GM18508 (cell line): ENCODE measurements around the gene CADPS2.

ENCODE experiments used
- ATAC-seq: cut with Tn5 transposase; IDR thresholded peaks from one replicate; pipeline ENCODE4 v1.9.1; 2021; ENCODE audit warnings: moderate number of reproducible peaks; ENCODE audit not compliant: insufficient read depth, unreplicated experiment

CADPS2 gene

DNA sequence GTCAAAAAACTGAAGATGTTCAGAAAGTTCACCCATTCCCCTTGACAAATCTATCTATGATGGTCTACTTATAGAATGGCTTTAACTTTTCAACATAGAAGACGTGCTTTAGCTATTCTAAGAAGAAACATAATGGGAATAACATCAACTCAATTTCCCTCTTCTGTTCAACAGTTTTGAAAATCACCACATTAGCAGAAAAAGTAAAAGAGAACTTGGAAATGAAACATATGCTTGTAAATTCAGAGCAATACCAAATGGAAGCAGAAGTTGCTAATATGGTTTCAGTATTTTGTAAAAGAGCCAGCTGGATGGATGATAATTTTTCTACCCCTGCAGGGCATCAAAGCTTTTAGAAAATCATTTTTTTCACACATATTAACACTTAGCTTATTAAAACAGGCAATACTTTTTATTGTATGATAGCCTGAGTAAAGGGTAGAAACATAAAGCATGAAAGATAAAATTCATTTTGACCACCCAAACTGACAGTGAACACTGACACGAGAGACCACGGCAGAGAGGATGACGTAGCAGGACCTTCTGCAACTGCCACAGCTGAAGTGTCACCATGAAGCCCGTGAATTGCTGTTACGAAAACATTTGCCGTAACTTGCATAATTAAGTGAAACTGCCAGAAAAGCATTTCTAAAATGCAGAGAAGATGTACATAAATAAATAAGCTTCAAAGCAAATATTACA, 542.5 kb downstream of the CADPS2 start:
- ATAC-seq, result no peak

DNA sequence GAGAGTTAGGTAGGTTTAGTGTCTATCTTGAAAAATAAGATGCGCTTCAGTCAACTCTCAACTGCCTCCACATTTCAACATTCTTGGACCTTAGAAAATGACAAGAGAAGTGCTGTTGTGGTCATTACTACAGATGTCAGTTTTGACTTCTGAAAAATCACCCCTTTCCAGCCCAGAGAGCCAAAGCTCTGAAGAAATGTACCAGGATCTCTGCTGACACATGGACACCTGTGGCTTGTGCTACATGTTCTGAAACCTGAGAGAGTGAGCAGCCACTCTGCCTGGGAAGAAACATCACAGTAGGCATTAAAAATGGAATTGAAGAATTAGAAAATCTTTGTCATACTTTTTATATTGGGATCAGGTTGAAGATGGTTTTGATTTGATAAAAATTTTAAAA, 545.8 kb downstream of the CADPS2 start:
- ATAC-seq, result no peak

DNA sequence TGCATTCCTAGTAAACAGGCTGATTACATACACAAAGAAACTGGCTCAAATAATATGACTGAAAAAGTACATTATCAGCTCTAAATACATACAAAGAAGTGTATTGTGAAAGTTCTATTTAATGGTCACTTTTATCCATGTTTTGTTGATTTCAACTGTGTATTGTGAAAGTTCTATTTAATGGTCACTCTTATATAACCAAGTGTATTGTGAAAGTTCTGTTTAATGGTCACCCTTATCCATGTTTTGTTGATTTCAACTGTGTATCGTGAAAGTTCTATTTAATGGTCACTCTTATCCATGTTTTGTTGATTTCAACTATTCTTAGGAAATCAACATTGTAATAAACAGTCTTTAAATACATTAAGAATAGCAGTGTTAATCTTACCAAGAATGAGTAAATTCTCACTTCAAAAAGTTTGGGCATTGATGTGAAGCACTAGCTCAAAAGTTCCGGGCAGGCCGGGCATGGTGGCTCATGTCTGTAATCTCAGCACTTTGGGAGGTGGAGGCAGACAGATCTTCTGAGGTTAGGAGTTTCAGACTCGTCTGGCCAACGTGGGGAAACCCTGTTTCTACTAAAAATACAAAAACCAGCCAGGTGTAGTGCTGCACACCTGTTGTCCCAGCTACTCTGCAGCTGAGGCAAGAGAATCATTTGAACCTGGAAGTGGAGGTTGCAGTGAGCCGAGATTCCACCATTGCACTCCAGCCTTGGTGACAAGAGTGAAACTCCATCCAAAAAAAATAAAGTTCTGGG, 546.9 kb downstream of the CADPS2 start:
- no peak for ATAC-seq

DNA sequence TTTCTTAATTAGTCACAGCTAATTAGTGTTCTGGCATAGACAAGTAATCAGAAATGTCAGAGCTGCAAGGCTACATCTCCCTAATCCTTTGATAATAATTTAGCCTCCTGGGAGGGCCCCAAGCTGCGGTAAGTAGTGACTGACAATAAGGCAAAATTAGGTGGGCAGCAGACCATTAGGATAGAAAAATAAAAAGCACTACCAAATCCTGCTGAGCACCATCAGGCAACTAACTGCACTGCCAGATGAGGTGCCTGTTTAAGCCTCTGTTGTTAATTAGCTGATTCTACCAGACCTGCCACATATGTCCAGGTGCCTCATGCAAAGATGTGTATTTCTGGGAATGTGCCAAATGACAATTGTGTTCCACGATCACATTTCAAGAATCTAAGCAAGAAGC, 549.2 kb downstream of the CADPS2 start:
- ATAC-seq, result no peak

DNA sequence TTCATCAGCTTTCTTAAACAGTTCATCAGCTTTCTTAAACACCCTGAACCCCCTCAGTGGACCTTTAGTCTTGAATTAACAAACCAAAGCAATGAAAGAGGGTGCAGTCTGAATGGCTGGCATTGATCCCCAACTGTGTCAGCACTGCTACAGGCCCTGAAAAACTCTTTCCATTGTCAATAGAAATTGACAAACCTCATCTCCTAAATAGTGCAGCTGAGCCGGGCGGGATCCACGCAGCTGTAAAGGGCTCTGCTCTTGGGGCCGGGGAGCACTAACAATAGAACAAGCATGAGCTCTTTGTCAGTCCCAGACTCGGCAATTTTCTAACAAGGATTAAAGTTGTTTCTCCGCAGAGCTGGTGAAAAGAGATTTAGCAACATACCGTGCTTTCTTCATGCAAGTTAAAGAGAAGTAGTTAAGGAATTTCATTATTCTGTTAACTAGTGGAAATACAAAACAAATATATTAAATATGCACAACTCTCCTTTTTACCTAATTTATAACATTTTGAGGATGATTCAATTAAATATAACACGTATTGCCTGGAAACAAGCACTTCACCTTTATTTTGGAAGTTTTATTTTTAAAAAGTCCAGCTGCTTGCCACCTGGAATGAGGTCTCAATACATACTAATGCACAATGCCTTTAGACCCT, 557.0 kb downstream of the CADPS2 start:
- ATAC-seq, result no peak

DNA sequence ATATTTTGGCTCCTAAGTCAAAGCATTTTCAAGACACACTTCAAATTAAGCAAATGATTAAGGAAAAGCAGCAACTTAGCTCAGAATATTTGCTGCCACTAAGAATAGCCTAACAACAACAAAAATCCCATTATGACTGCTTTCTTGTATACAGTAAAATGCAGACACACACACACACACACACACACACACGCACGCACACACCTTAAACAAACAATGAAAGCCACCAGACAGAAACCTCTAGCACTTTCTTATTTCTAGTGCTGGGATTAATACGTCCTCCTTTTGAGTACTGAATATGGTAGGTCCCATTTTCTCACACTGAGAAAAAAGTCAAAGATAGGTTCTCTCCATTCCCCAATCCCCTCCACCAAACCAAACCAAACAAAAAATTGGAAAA, 558.3 kb downstream of the CADPS2 start:
- no peak for ATAC-seq

DNA sequence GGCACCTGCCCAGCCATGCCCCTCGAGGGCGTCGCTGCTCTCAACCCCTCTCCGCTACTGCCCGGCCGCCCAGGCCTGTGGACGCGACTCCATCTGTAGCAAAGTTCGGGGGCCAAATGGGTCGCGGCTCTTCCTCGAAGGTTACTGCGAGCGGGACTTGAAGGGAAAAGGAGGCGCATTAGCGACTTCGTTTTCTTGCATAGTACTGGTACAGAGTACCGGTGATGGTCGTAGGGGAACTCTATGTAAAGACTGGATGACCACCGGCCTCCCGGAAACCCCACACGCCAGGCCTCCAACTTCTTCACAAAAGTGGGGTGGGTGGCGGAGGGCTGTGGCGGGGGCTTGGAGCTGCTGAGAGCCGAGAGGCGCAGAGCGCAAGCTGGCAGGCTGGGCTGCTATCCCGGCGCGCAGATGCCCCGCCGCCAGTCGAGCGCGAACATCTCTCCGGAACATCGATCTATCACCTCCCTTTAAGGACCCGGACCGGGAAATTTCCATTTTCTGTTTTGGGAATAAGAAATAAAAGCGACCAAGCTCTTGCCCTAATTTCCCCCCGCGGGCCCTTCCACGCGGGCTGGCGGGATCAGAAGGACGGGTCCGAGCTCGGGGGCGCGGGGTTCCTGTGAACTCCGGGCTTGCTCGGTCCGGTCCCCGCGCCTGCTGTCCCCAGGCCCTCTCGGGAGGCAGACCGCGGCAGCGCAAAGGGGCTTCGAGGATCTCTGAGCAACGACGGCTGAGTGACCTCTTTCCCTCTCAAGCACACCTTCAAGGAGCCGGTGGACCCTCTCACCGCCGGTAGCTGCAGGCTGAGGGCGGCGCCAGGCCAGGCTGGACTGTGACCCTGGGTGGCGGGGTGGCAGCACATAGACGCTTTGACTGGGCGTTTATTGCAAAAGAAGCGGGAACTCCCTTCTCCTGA, 569.5 kb downstream of the CADPS2 start:
- ATAC-seq, result no peak

DNA sequence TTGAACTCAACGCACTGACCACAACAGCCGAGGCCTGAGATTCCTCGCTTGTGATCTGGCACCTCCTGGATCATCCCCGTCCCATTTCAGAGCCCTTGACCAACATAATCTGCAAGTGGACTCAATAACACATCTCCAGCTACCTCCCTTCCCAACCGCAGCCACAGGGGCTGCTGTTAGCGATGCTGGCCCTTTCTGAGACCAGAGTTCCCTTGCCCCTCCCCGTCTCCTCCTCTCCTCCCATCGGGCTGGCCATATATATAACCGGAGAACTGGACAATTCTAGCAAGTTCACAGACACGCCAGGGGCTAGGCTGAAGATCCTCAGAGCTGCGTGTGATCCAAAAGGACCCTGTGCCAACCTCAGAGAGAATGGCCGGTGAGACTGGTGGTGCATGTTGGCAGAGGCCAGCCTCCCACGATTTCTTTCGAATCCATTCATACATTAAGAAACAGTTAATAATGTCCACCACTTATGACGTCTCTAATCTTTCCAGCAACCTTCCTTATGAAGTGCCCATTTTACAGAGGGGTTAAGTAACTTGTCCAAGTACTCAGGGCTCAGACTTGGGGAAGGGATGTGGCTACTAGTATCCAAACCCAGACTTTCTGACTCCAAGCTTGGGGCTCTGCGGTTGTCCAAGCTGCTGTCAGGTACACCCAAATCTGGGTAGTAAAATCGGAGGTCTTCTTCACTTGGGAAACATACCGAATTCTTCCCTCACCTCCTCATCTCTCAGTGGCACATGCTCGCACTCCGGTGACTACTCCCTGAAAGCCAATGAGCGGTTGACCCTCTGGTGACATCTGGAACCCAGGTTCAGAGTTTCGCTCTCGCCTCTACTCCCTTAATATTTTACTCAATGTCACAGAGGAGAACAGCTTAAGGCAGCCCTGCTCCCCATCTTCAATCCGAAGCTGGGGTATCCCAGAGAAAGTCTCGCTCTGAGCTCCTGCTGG, 570.5 kb downstream of the CADPS2 start:
- no peak for ATAC-seq

DNA sequence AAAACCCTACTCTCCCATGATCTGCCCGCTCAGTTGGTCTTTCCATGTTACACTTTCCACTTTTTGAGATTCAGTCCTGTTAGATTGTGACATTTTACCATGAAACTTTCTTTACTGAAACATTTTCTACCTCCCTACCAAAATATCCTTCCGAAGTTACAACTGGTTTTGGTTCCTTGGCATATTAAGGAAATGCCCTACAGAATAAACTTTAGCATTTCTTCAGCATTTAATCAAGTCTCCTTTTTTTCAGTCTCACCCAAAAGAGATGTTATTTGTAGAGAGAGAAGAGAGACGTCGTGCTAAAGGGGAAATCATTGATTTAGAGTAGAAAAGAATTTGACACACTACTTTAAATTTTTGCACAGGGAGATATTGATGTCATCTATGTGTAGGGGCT, 572.0 kb downstream of the CADPS2 start:
- no peak for ATAC-seq

DNA sequence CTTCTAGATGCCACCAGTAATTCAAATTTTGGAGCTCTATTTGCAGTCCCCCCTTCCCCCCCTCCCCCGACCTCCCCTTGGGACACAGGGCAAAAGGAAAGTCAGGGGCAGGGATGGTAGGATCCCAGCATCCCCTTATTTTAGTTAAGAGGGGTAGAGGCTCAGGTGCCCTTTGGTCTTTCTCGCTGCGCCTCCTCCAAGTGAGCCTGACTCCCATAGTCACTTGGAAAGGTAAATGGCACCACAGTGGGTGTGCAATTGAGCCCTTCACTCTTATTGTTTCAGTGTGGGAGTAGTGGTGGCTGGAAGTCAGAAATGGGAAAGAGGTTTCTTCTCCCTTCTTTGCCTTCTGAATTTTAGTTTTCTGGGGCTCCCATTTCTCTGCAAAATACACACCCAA, 573.5 kb downstream of the CADPS2 start:
- no peak for ATAC-seq

DNA sequence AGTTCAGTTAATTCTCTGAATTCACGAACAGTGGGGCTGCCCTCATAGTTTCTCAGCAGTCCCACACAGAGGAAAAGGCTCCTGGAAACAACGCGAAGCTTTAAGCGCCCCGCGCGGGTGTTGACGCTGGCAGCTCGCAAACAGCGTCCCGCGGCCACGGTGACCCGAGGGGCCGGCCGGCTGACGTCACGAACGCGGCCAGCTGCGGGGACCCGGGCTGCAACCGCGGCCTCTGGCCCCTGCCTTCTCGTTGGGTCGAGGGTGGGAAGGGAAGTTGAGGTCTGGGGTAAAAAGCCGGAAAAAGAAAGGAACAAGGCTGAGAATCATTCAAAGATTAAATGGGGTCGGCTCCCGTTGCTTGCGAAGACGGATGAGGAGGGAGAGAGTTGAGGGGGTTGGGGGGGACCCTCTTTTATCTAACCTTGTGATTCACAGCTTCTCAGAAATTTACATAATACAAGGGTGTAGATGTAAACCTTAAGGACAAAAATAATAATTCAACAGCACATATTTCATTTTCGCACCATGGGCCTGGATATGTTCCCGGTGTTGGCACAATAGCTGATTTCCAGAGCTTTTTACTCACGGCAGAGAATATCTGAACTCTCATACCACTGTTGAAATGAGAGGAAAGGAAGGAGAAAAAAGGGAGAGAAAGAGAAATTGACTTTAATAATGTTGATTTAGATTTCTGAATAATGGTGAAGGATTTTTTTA, 574.4 kb downstream of the CADPS2 start:
- no peak for ATAC-seq

DNA sequence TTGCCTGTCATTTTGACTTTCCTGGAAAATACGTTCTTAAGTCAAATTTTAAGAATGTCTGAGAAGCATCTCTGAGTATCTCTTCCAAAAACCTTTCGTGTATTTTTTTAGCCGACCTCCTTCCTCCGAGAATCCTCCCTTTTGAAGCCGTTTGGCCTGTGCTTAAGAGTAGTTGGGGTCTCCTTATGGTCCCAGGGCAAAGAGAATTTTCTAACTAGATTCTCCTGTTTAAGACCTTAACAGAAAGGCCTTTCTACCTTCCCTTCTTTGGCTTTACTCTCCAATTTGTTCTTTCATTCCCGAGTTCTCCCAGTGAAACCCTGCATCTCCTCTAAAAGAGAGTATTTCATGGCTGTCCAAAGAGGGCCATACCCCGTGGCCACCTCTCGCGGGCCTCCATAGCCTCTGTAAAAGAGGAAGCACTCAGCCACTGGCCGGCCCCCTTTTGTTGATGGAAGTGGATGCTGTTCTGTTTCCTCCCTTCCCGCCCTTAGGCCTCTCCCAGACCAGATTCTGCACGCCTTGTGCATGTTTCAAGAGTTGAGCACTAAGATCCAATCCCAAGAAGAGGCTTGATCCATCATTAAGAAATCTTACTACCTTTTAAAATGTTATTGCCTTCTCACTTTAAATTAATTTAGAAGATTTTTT, 575.1 kb downstream of the CADPS2 start:
- ATAC-seq, result no peak

DNA sequence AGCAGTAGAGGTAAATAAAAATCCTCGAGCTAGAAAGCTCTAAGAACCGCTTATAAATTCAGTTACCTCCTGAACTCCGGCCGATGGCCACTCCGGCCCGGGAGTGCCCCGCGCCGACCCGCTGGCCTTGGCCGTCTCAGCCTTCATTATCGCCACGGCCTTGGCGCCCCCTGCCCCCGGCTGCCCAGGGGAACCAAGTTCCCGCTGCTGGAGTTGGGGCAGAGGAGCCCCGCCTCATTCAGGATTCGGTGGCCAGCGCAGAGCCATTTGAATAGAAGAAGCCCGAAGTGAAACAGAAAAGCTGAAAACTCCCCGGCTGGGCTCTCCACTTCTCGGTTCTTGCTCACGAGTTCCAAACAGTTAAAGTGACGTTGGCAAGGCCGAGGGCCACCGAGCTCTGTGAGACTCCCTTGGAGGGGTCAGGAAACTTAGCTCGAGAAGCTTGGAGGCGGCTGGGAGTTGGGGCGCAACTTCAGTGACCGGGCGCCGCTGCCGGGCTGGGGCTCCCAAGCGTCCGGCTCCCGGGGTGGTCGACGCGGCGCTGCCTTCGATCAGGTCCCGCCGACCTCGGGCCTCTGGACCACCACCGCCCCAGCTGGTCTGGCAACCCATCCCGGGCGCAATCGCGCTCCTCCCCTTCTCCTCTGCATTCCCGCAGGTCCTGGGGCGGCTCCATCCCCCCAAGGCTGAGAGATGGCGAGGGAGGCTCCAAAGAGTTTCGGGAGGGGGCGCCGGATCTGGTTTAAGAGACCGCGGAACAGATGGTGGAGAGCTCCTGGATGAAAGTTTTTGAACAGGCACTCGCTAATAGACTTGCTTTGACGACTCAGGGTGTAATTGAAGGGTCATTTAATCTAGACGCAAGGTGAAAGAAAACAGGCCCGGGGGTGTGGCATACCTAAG, 575.9 kb downstream of the CADPS2 start:
- no peak for ATAC-seq

DNA sequence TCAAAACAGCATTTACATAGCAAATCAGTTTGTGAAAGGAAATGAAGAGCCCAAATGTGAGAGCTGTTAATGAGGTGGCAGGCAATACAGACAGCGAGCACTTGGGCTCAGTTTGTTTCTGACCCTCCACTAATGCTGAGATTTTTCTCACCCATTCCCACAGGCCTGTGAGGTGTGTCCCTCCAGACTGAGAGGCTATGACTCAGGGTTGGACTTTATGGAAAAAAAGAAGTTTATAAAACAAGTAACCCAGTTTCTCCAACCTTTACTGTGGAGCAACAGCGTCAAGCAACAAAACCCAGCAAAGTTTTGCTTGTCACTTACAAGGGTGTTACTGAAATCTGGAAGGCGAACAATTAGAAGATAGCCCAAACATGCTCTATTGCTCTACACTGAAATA, 576.8 kb downstream of the CADPS2 start:
- ATAC-seq, result no peak

DNA sequence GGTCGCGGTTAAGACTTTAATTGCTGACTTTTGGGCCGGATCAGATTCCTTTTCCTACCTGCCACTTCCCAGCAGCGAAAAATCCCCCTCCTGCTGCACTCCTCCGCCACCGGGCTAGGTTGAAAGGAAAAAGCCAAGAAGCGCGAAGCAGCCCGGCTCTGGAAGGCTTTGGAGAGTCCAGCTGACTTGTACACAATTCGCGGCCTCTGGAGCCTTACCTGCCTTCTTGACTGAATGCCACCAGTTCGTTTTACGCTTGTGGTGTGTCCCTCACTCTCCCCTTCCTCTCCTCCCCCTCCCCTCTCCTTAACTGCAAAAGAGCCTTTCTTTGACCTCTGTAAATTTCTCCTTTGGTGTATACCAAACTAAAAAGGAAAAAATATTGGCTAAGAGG, 579.0 kb downstream of the CADPS2 start:
- no peak for ATAC-seq

DNA sequence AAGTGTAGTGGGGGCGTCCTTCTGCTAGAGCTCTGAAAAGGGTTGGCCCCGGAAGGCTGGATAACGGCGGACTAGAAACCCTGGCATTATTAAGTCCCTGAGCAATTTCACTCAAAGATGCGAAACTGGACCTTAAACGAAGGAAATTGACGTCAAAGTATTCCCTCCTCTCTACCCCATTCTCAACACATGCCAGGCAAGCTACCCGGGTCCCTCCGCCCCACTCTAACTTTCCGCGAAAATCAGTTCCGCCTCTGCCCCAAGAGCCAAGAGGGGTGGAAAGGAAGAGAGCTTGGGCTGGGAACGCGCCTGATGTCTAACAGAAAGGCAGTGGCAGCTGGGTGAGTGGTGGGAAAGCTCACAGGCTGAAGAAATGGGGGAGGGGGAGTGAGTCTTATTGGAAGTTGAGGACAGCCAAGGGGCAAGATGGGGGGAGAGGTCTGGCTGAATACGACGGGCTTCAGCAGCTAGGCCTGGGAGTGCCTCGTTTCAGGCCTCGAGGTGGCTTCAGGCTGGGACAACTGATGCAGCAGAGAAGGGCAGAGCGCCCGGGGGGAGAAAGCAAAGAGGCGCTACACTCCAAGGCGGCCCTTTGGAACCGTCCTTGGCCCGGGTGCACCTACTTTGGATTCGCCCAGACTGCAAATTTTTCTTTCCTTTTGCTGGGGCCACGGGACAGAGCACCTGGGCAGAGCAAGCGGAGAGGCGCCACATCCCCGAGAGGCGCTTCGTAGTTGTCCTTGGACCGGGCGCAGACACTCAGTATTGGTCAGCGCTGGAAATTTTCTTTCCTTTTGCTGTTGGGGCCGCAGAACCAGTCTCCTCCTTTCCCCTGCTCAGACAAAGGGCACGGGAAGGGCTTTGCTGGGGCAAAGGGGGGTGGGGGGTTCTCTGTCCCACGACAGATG, 579.7 kb downstream of the CADPS2 start:
- ATAC-seq, result no peak
